ENCODE results near the gene PDE11A.

PDE11A gene

GRCh38 chr2:177578454-177578853 lies 494.1 kb downstream of the PDE11A start:
- no peaks in the 10 kb centered on the region for H3K9me3 Mint-ChIP-seq
- peaks cover 27% of the 10 kb centered on the region for H3K4me1 Mint-ChIP-seq
- no peak for TF ChIP-seq CTCF (IDR thresholded peaks at IDR 0.05)
- H3K36me3 Mint-ChIP-seq (ENCODE audit: low read depth), result no peaks in the 10 kb centered on the region
- peaks cover 11% of the 10 kb centered on the region for H3K27me3 Mint-ChIP-seq (ENCODE audit: low read depth, poor library complexity)
- no peak overlapping the region for H3K4me3 Mint-ChIP-seq
- no peak overlapping the region for H3K27ac Mint-ChIP-seq
- DNase-seq, result no peak

GRCh38 chr2:177577075-177577474 lies 495.5 kb downstream of the PDE11A start:
- no peak overlapping the region for H3K4me3 Mint-ChIP-seq
- TF ChIP-seq CTCF (IDR thresholded peaks at IDR 0.05), result no peak
- H3K36me3 Mint-ChIP-seq (ENCODE audit: low read depth), result no peaks in the 10 kb centered on the region
- no peak for DNase-seq
- peaks cover 39% of the 10 kb centered on the region for H3K4me1 Mint-ChIP-seq
- no peaks in the 10 kb centered on the region for H3K9me3 Mint-ChIP-seq
- peaks cover 9% of the 10 kb centered on the region for H3K27me3 Mint-ChIP-seq (ENCODE audit: low read depth, poor library complexity)
- H3K27ac Mint-ChIP-seq, result no peak overlapping the region

- Mint-ChIP-seq H3K27ac (no peak overlapping the region), H3K4me1 (peaks cover 50% of the 10 kb centered on the region), H3K36me3 (ENCODE audit: low read depth) (no peaks in the 10 kb centered on the region), H3K27me3 (ENCODE audit: low read depth, poor library complexity) (peaks cover 4% of the 10 kb centered on the region), H3K4me3 (no peak overlapping the region), H3K9me3 (no peaks in the 10 kb centered on the region)
- no peak for DNase-seq
- no peak for TF ChIP-seq CTCF (IDR thresholded peaks at IDR 0.05)
Measured at GRCh38 chr2:177575358-177575757, 497.2 kb downstream of the PDE11A start.

GRCh38 chr2:177574356-177574755 lies 498.2 kb downstream of the PDE11A start:
- H3K4me1 Mint-ChIP-seq, result peaks cover 50% of the 10 kb centered on the region
- no peak for DNase-seq
- H3K27ac Mint-ChIP-seq, result no peak overlapping the region
- no peaks in the 10 kb centered on the region for H3K9me3 Mint-ChIP-seq
- no peak overlapping the region for H3K4me3 Mint-ChIP-seq
- no peaks in the 10 kb centered on the region for H3K36me3 Mint-ChIP-seq (ENCODE audit: low read depth)
- peaks cover 4% of the 10 kb centered on the region for H3K27me3 Mint-ChIP-seq (ENCODE audit: low read depth, poor library complexity)
- TF ChIP-seq CTCF (IDR thresholded peaks at IDR 0.05), result no peak

Data from nephron progenitor cell (in vitro differentiated cells).